GM13977 (cell line): ENCODE data around the gene ANKRD16.
"Not testable (repeated sequence)": the region's sequence is repeated elsewhere in the genome, so short reads cannot be mapped to it uniquely, and the experiment has no call there.

Experiments used
- DNase-seq: peaks from one replicate; pipeline ENCODE4 v3.0.0; 2012; ENCODE audit warnings: low spot score
- CTCF ChIP-seq: IDR thresholded peaks from 2 replicates; pipeline ENCODE4 v1.5.1; 2012; ENCODE audit warnings: mild to moderate bottlenecking, control low read depth; ENCODE audit not compliant: insufficient read depth; ENCODE audit errors: extremely low read depth, missing control alignments
- in situ Hi-C: fragments of 300-500 bp; cut with MboI; formaldehyde crosslinking; loops from one replicate; pipeline ENCODE4 v1.12.0; 2022; ENCODE audit warnings: low sequenced_read_pairs, low pct_unique_long_range_greater_than_20kb, mixed read lengths, inconsistent platforms; ENCODE audit not compliant: unreplicated experiment

Gene ANKRD16

GRCh38 chr10:5887641-5888040, 2.1 kb downstream of the ANKRD16 start:
- DNase-seq: no peak
- in situ Hi-C loops: no loop called here
- no peak for TF ChIP-seq CTCF

DNA sequence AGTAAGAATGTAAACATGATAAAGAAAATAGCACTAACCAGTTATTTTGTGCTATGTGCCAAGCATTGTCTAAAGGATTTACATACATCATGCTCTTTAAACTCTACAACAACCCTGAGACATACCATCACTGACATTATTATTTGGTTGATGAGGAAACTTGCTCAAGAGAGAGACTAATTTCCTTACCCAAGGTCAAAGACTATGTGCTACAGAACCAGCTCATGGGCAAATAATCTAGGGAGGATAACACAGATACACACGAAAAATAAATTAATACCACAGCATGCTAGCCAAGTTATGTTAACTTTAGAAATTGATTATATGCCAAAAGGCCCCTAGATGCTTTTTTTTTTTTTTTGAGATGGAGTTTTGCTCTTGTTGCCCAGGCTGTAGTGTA, 2.7 kb downstream of the ANKRD16 start:
- TF ChIP-seq CTCF: no peak
- DNase-seq: no peak
- in situ Hi-C loops: no loop called here

- no peak for DNase-seq
- TF ChIP-seq CTCF: no peak
- in situ Hi-C loops: no loop called here
These were observed 4.1 kb downstream of the ANKRD16 start for GRCh38 chr10:5885619-5886018.

DNA sequence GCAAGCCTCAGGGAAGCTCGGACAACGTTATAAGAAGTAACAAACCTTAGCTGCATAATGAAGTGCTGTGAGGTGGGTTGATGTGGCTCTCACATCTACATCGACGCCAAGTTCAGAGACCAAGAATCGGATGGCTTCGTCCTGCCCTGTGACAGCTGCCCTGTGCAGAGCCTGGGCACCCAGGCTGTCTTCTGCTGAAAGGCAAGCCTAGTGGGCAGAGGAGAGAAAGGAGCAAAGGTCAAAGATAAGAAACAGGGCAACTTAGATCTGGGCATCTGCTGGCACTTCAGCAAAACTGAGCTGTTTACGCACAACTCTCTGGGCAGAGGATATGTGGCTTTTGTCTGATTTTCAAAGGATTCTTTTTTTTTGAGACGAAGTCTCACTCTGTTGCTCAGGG, 6.7 kb downstream of the ANKRD16 start:
- DNase-seq: no peak
- in situ Hi-C loops: no loop called here
- no peak for TF ChIP-seq CTCF

DNA sequence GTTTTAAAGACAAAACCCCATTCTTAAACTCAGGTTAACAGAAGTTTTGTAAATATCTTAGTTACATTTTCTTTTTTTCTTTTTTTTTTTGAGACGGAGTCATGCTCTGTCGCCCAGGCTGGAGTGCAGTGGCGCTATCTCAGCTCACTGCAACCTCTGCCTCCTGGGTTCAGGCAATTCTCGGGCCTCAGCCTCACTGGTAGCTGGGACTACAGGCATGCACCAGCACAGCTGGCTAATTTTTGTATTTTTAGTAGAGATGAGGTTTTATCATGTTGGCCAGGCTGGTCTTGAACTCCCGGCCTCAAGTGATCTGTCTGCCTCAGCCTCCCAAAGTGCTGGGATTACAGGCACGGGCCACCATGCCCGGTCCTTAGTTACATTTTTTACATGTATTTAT, 12.7 kb downstream of the ANKRD16 start:
- DNase-seq, in situ Hi-C loops: not testable (repeated sequence)

DNA sequence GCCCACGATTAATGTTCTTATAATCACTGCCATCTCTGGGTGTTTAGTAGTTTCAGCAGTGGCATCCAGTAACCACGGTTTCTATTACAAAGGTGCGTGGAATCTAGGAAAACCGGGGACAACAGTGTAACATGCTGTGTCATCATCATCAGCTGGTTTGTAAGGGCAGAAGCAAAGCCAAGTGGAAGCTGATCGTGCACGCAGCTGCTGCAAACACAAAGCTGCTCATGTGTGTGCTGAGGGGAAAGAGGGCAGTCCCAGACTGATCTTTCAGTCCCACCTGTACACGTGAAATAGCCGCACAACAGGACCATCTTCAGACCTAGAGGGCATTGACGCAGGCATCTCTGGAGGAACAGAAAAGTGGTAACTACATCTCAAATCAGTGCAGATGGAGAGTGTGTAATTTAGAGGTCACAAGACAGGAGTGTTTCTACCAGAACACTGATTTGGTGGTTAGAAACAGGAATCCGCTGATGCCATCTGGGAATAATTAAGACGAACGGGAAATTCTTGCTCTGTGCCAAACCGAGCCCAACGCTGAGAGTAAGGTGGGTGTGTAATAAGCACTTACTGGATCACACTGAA, 13.4 kb downstream of the ANKRD16 start:
- TF ChIP-seq CTCF: no peak
- in situ Hi-C loops: no loop called here
- no peak for DNase-seq

- in situ Hi-C loops: no loop called here
- peak; percentile 59 for TF ChIP-seq CTCF
These were observed 16.1 kb downstream of the ANKRD16 start for GRCh38 chr10:5873515-5873995.

More at GRCh38 chr10:5873515-5873995, 16.1 kb downstream of the ANKRD16 start:
- DNase-seq: peak; percentile 85
